ENCODE measurements around the gene BIK. TPM values are rescaled to one million over a fixed set of nuclear protein-coding genes. Genes with fewer than 3 reads are reported as not detected.

The BIK gene
- total RNA-seq, 1 donor from 2014 or later = 1.7 TPM

GRCh38 chr22:43131773-43132501 lies 21.4 kb downstream of the BIK start:
- Mint-ChIP-seq H3K36me3 (ENCODE audit: insufficient read depth) (peaks cover 5% of the 10 kb centered on the region), H3K27me3 (no peaks in the 10 kb centered on the region), H3K4me3 (ENCODE audit: low read depth) (no peak overlapping the region), H3K9me3 (ENCODE audit: low read depth) (no peaks in the 10 kb centered on the region), H3K27ac (no peak overlapping the region), H3K4me1 (ENCODE audit: low read depth) (peaks cover 6% of the 10 kb centered on the region)
- TF ChIP-seq CTCF (IDR thresholded peaks at IDR 0.05; ENCODE audit: unreplicated experiment) = no peak
- no peak for DNase-seq (ENCODE audit: low spot score, unreplicated experiment)

DNA sequence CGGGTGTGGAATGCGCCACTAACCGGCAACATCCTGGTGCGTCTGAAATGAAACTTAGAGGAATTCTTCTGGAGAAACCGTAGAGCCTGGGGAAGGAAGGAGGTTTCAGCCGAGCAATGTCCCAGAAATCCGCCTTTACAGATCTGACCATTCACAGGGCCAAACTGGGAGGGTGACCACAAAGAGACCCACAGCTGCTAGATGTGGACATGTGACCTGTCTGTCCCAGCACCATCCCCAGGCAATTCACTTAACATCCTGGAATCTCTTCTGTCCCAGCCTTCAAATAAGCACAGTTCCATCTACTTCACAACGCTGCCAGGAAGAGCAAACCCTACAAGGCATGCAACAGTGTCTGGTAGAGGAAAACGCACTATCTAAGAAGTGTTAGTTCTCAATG lies 22.9 kb downstream of the BIK start:
- H3K27ac Mint-ChIP-seq = no peak overlapping the region
- TF ChIP-seq CTCF (IDR thresholded peaks at IDR 0.05; ENCODE audit: unreplicated experiment) = no peak
- no peak for DNase-seq (ENCODE audit: low spot score, unreplicated experiment)

DNA sequence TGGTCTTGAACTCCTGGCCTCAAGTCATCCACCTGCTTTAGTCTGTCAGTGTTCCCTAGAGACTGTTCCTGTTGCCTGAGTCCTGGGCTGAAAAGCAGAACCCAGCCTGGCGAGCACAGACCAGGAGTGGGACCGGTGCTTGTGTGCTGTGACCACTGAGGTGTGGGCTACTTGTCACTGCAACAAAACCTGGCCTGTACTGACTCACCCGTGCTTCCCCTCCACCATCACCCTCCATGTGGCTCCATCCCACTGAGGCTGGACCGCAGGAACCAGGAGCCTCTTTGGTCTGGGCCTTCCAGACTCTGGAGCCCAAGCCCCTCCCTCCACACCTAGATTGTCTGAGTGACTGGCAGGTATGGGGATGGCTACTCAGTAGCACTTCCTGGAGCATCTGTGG lies 24.0 kb downstream of the BIK start:
- H3K27ac Mint-ChIP-seq = no peak overlapping the region
- H3K36me3 Mint-ChIP-seq (ENCODE audit: insufficient read depth) = peaks cover 5% of the 10 kb centered on the region

More for the DNA sequence above, 22.9 kb downstream of the BIK start:
- H3K36me3 Mint-ChIP-seq (ENCODE audit: insufficient read depth) = peaks cover 5% of the 10 kb centered on the region
- H3K4me1 Mint-ChIP-seq (ENCODE audit: low read depth) = peaks cover 6% of the 10 kb centered on the region
- no peaks in the 10 kb centered on the region for H3K27me3 Mint-ChIP-seq
- no peak overlapping the region for H3K4me3 Mint-ChIP-seq (ENCODE audit: low read depth)
- no peaks in the 10 kb centered on the region for H3K9me3 Mint-ChIP-seq (ENCODE audit: low read depth)

DNA sequence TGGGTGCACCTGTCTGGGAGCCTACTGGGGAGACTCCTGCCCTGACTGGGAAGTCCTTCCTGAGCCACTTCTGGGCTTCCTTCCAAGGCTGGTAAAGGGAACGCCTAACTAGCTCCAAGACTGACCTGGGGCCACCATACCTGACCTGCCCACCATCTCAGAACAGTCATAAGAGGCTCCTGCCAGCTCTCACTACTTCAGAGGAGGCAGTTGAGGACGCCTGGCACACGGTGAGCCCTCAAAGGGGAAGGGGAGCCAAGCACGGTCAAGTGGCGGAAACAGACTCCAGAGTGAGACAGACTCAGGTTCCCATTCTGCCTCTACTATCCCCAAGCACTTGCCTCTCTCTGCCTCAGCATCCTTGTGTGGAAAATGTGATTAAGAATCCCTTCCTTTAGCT lies 25.0 kb downstream of the BIK start:
- no peaks in the 10 kb centered on the region for H3K27me3 Mint-ChIP-seq
- no peaks in the 10 kb centered on the region for H3K4me1 Mint-ChIP-seq (ENCODE audit: low read depth)
- no peak for TF ChIP-seq CTCF (IDR thresholded peaks at IDR 0.05; ENCODE audit: unreplicated experiment)
- no peak overlapping the region for H3K4me3 Mint-ChIP-seq (ENCODE audit: low read depth)
- no peaks in the 10 kb centered on the region for H3K9me3 Mint-ChIP-seq (ENCODE audit: low read depth)
- H3K27ac Mint-ChIP-seq = no peak overlapping the region
- peaks cover 7% of the 10 kb centered on the region for H3K36me3 Mint-ChIP-seq (ENCODE audit: insufficient read depth)
- DNase-seq (ENCODE audit: low spot score, unreplicated experiment) = no peak

More for the DNA sequence above, 24.0 kb downstream of the BIK start:
- Mint-ChIP-seq H3K4me3 (ENCODE audit: low read depth) (no peak overlapping the region), H3K9me3 (ENCODE audit: low read depth) (no peaks in the 10 kb centered on the region), H3K4me1 (ENCODE audit: low read depth) (no peaks in the 10 kb centered on the region), H3K27me3 (no peaks in the 10 kb centered on the region)
- DNase-seq (ENCODE audit: low spot score, unreplicated experiment) = no peak
- no peak for TF ChIP-seq CTCF (IDR thresholded peaks at IDR 0.05; ENCODE audit: unreplicated experiment)

DNA sequence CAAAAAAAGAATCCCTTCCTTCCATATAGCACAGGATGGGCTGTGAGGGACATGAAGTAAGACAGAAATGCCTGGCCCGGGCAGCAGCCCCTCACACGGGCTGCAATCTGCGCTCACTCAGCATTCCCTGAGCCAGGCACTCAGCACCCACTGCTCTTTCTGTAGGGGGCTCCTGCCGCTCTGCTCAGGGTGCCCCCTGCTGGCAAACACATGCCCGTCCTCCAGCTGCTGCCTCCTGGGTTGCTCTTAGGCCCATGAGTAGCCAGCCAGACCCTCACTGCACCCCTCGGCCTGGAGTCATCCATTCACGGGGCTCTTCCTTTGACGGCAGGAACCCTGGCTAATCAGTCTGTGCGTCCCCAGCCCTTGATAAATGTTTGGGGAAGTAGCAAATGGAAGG lies 25.7 kb downstream of the BIK start:
- Mint-ChIP-seq H3K36me3 (ENCODE audit: insufficient read depth) (peaks cover 7% of the 10 kb centered on the region), H3K27me3 (no peaks in the 10 kb centered on the region), H3K4me1 (ENCODE audit: low read depth) (no peaks in the 10 kb centered on the region), H3K4me3 (ENCODE audit: low read depth) (no peak overlapping the region), H3K27ac (no peak overlapping the region), H3K9me3 (ENCODE audit: low read depth) (no peaks in the 10 kb centered on the region)
- TF ChIP-seq CTCF (IDR thresholded peaks at IDR 0.05; ENCODE audit: unreplicated experiment) = peak; percentile 73
- peak; percentile 45 for DNase-seq (ENCODE audit: low spot score, unreplicated experiment)

All from progenitor cell of endocrine pancreas (in vitro differentiated cells).